ENCODE results near the gene ZSCAN1. TPM values are rescaled to one million over a fixed set of nuclear protein-coding genes. Genes with fewer than 3 reads are reported as not detected.

The ZSCAN1 gene
- total RNA-seq, 4 donors from 2014 or later = 0.23 TPM; not detected in 3

DNA sequence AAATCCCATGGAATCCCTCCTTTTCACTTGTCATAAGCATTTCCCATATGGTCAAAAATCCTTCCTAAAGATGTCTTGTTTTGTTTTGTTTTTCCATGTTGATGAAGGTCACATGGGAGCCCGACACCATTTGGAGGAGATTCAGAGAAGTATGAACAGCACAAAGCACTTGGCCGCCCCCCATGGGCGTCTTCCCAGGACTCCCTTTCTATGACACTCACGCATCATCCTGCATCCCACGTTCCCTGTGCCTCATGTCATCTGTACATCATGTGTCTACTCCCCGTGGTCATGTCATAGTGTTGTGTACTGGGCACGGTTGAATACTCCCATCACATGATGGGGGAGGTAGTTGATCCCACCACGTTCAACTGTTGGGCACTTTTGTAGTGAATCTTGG, 2.0 kb downstream of the ZSCAN1 start:
- DNase-seq (ENCODE audit: low spot score in 2 of 2) = no peak
- TF ChIP-seq, protein P1, sequence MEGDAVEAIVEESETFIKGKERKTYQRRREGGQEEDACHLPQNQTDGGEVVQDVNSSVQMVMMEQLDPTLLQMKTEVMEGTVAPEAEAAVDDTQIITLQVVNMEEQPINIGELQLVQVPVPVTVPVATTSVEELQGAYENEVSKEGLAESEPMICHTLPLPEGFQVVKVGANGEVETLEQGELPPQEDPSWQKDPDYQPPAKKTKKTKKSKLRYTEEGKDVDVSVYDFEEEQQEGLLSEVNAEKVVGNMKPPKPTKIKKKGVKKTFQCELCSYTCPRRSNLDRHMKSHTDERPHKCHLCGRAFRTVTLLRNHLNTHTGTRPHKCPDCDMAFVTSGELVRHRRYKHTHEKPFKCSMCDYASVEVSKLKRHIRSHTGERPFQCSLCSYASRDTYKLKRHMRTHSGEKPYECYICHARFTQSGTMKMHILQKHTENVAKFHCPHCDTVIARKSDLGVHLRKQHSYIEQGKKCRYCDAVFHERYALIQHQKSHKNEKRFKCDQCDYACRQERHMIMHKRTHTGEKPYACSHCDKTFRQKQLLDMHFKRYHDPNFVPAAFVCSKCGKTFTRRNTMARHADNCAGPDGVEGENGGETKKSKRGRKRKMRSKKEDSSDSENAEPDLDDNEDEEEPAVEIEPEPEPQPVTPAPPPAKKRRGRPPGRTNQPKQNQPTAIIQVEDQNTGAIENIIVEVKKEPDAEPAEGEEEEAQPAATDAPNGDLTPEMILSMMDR (IDR thresholded peaks at IDR 0.05) = no peak
- no peak for TF ChIP-seq POLR2A (IDR thresholded peaks at IDR 0.05)
- 60 to 62% methylated on average over 8 of the region's 8 CpGs for WGBS, 2 donors
- H3K4me3 ChIP-seq (ENCODE audit: low read depth, poor library complexity, severe bottlenecking) = no peak overlapping the region
- intact Hi-C loops (cut with DNase I; ENCODE audit: low total_unique reads) = no loop called here

DNA sequence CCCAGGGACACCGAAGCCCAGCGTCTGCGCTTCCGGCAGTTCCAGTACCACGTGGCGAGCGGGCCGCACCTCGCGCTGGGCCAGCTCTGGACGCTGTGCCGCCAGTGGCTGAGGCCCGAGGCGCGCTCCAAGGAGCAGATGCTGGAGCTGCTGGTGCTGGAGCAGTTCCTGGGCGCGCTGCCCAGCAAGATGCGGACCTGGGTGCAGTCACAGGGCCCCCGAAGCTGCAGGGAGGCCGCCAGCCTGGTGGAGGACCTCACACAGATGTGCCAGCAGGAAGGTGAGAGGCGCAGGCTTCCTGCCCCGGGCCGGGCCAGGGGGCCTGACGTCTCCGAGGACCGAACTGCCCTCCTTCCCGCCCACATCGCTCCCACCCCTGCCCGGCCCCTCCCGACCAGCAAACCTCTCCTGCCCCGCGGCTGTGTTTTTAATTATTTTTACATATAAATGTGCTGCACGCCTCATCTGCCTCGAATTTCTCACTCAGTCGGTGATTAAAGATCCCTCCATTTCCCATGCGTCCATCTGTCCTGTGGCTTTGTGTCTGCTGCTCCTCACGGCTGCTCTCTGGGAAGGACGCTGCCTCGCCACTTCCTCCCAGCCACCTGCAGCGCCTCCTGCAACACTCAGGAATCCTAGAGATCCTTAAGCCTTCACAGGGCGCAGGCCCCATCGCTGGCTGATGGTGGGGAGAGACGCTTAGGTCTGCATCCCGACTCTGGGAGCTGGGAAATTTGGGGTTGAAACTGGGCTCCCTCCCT, 4.3 kb downstream of the ZSCAN1 start:
- 10 to 29% methylated on average over 23 to 35 of the region's 44 CpGs for WGBS, 2 donors
- DNase-seq (ENCODE audit: low spot score in 2 of 2) = no peak
- intact Hi-C loops (cut with DNase I; ENCODE audit: low total_unique reads) = no loop called here
- no peak overlapping the region for H3K4me3 ChIP-seq (ENCODE audit: low read depth, poor library complexity, severe bottlenecking)
- TF ChIP-seq POLR2A (IDR thresholded peaks at IDR 0.05) = no peak
- TF ChIP-seq, protein P1 (IDR thresholded peaks at IDR 0.05) = no peak

DNA sequence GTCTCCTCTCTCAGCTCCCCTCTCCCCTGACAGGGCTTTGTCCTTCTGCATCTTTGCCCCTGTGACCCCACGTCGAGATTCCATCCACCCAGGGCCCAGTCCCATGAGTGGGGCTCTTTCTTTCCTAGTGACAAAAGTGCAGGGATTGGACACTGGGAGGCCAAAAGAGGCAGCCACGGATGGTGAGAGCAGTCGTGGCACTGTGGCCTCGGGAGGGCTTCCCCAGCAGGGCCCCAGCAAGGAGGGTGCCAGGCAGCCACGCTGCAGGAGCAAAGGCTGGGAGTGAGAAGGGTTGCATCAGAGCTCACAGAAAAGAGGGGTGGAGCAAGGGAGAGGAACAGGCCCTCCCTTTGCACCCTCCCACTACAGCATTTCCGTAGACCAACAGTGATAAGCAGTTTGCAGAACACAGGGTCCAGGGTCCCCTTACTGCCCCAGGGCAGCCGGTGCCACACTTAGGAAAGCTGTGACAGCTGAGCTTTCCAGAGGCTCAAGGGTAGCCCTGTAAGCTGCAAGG, 4.9 kb downstream of the ZSCAN1 start:
- 21 to 28% methylated on average over 8 of the region's 8 CpGs for WGBS, 2 donors
- intact Hi-C loops (cut with DNase I; ENCODE audit: low total_unique reads) = no loop called here
- H3K4me3 ChIP-seq (ENCODE audit: low read depth, poor library complexity, severe bottlenecking) = no peak overlapping the region
- no peak for DNase-seq (ENCODE audit: low spot score in 2 of 2)
- TF ChIP-seq, protein P1 (IDR thresholded peaks at IDR 0.05) = no peak
- TF ChIP-seq POLR2A (IDR thresholded peaks at IDR 0.05) = no peak

DNA sequence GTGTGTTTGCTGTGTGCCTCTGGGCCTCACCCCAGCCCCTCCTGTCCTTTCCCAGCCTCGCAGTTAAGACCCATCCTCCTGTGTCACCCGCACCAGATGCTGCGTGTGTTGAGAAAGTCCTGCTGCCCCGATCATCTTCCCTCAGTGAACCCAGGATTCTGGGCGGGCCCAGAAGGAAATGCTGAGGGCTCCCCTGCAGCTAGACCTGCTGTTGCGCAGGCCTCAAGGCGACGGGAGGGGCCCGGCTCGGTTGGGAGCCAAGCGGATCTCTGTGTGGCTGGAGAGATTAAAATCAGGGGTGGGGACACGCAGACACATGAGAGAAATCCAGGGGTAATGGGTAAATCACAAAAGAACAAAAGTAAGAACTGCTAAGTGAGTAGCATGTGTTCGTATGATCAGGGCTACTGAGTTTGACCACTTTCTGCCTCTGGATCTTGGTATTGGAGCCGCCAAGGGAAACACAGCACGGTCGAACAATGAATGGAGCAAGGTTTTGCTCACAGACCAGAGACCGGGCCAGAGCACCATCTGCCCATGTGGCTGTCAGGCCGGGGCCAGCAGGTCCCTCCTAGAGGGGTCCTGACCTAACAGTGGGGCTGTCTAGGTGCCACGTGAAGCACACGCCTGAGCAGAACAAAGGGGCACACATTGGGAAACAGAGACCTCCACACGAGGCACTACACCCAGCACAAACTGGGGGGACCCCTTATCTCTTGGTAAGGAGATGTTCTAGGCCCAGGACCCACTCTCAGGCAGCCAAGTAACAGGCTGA, 7.1 kb downstream of the ZSCAN1 start:
- no peak overlapping the region for H3K4me3 ChIP-seq (ENCODE audit: low read depth, poor library complexity, severe bottlenecking)
- no peak for DNase-seq (ENCODE audit: low spot score in 2 of 2)
- intact Hi-C loops (cut with DNase I; ENCODE audit: low total_unique reads) = no loop called here
- WGBS, 2 donors = 78% methylated on average over 21 of the region's 21 CpGs
- TF ChIP-seq, protein P1 (IDR thresholded peaks at IDR 0.05) = no peak
- no peak for TF ChIP-seq POLR2A (IDR thresholded peaks at IDR 0.05)

DNA sequence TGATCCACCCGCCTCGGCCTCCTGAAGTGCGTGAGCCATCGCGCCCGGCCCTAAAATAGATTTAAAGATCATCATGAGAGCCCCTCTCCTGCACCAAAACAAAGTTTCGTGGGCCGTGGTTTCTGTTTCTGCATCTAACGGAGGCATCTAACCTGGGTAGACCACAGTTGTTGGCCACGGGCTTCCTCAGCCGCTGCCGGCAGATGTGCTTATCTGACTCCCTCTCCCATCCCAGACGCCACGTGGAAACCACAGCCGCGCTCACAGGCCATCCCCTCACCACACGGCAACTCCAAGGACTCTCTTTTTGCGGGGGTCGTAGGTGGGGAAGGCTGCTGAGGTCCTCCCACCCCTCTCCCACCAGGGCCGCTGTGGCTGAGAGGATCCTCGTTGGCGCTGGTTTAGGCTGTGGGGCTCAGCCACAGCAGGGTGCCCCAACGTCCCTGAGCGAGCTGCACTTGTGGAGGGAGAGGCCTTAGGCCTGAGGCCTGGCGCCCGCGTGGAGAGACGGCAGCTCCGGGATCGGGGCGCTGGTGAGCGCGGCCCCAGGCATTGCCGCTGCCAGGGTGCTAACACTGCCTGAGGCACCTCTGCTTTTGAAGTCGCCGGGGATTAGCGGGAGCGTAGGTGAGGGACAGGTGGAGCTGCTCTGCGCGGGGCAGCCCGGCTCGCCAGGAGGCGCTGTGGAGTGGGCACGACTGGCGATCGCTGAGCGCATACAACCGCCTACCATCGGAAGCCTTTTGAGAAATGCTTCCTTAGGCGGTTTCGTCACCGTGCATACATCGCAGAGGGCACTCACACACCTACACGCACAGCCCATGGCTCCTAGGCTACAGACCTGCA, 8.9 kb downstream of the ZSCAN1 start:
- no peak for DNase-seq (ENCODE audit: low spot score in 2 of 2)
- no peak for TF ChIP-seq POLR2A (IDR thresholded peaks at IDR 0.05)
- TF ChIP-seq, protein P1 (IDR thresholded peaks at IDR 0.05) = no peak
- no peak overlapping the region for H3K4me3 ChIP-seq (ENCODE audit: low read depth, poor library complexity, severe bottlenecking)
- intact Hi-C loops (cut with DNase I; ENCODE audit: low total_unique reads) = no loop called here
- 39 to 51% methylated on average over 29 to 32 of the region's 54 CpGs for WGBS, 2 donors
